NOMO-1 (cell line): Measurements from ENCODE around the gene ZNF366.

Experiments used
- DNase-seq, 2 experiments: peaks; one replicate each; lab custom pipeline; 2025; ENCODE audit not compliant: unreplicated experiment in 2 of 2; lab: John Stamatoyannopoulos, UW

Gene ZNF366

DNA sequence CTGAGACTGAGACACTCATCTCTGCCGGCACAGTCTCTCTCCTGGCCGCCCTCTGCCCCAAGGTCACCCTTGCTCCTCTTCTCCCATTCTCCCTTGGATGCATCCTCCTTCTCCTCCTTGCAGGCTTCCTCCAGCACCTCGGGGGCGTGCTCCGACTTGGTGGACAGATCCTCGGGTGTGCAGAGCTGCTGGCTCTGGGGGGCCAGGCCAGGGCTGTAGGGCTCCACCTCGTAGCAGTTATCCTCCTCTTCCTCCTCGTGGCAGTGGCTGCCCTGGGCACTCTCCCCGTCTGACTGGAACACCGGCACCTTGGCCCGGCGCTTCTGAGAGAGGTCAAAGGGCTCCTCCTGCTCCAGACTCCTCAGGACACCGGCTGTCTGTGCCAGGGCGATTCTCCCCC, 63.3 kb downstream of the ZNF366 start:
- DNase-seq = no peak

- no peak for DNase-seq
Observed at GRCh38 chr5:72441862-72442540, 65.2 kb downstream of the ZNF366 start.

GRCh38 chr5:72441094-72441723, 66.0 kb downstream of the ZNF366 start:
- DNase-seq = no peak

DNA sequence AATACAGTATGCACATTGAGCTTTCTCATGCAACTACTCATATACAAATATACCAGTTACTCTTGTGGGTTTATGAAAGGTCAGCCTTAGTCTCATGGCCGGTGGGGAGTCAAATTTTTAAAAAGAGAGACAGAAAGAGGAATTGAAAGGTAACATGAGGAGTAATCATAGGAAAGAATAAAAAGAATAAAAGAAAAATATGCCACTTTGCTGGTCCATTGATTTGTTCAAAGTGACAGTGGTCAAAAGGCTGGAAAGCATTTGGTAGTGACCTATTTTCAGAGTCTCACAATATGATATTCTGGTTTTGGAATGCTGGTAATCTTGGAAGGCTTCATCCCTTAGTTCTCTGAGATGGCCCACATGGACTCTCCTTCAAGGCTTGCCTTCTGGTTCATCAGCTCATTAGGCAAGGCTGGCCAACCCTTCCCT, 67.0 kb downstream of the ZNF366 start:
- no peak for DNase-seq

DNA sequence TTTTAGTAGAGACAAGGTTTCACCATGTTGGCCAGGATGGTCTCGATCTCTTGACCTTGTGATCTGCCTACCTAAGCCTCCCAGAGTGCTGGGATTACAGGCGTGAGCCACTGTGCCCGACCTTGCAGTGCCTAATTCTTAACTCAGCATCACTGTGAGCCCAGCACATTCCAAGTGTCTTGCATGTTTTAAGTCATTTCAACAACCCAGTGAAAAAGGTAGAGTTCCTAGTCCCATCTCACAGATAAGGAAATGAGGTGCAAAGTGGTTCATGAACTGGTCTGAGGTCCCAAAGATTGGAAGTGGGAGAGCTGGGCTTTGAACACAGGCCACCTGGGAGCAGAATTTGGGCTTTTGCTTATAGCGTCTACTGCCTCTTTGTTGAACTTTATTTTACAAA, 68.0 kb downstream of the ZNF366 start:
- DNase-seq = no peak

DNA sequence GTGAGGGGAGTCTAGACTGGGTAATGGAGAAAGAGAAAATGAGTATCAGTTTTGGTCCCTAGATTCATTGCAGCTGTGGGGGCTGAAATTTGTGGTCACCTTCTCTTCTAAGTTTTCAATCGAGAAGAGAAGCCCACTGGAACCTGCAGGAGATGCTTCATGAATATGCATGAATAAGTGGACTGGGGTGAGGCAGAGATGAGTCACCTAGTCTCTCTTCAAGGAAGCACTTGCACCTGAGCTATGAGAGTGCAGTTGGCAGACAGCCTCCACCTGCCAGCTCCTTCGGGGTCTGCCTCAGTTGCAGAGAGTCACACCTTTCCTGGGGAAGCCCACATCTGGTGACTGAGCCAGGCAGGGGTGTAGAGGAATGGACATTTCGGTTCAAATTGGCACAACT, 69.1 kb downstream of the ZNF366 start:
- no peak for DNase-seq

- DNase-seq = no peak
Observed at GRCh38 chr5:72436796-72437471, 70.3 kb downstream of the ZNF366 start.

GRCh38 chr5:72434781-72435437, 72.3 kb downstream of the ZNF366 start:
- no peak for DNase-seq

DNA sequence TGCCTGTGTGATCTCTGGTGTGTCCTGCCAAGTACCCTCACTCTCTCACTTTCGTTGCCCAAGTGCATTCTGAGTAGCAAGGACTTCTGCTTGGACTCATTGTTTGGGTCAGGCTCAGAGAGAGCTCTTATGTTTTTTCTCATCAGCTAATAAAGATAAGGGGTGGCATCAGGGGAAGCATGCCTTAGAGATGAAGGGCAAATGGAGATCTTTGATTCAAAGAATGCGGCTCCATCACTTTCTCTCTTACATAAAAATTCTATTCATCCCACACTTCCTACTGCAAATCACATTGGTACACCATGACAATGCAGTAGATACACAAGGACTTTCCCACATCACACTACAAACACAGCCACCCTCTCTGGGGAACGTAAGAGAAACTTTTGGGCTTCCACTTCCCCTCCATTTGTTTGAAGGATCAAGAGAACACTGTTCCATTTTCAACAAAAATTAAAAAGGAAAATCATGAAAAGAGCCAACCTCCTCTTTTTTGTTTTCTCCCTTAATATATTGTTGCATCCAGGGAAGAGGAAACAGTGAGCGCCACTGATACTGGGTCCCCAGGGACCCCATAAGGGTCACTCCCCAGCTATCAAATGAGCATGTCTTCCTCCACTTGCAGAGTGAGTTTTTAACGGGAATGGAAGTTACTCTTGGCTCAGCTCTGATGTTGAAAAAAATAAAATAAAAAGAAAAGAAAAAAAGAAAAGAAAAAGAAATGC, 73.0 kb downstream of the ZNF366 start:
- no peak for DNase-seq

DNA sequence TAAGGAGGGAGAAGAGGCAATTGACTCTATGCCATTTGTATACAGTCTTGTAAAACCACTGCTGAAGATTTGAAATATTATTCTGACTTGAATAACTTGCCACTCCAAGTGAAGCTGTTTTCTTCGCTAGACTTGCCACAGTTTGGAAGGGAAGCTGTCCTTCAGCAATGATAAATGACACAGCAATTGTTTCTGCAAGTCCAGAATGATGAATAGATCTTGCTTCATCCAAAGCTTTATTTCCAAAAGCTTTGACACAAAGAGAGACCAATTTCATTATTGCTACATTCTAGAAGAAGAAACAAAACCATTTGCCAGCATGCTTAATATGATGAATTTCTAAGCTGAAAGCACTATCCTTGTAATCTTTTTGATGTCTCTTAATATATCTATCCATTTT, 73.7 kb downstream of the ZNF366 start:
- peak; percentile 48 to 90 for DNase-seq

- no peak for DNase-seq
Observed at GRCh38 chr5:72428669-72429068, 78.5 kb downstream of the ZNF366 start.

DNA sequence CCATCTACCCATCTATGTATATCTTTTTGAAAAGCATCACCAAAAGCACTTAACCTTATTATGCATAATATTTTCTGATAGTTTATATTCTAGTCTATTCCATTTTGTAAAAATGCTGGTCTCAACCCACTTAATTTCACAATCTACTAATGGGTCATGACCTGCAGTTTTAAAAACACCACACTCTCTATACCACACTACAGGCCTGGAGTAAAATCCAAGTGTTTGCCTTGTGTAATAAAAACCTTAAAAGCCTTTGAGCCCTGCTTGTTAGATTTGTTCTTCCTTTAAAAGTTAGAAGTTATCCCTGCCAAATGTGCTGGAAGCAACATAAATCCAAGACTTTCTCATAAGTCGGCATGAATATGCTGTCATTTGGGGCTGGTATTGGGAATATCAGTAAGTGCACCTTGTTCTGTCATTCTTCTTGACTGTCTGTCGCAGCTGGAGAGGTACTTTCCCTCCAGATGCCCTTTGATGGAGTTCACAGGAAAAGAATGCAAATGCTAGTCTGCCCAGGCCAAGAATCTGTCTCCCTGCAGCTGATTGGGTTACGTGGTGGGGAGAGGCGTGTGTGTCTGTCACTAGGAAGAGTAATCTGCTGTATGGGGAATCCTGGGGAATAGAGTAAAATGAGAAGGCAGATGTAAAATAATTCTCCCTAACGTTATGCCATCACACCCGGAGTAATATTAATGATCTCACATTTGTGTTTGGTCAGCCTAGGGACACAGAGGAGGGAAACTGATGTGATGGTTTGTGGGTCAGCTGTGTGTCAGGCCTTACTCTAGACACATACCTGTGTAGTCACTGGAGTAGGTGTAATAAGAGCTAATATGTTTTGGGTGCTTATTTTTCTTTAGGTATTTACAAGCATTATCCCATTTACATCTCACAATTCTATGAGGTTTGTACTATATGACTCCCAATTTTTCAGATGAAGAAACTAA, 79.4 kb downstream of the ZNF366 start:
- no peak for DNase-seq

- no peak for DNase-seq
Observed at GRCh38 chr5:72427016-72427415, 80.2 kb downstream of the ZNF366 start.

- DNase-seq = no peak
Observed at GRCh38 chr5:72426019-72426418, 81.2 kb downstream of the ZNF366 start.

DNA sequence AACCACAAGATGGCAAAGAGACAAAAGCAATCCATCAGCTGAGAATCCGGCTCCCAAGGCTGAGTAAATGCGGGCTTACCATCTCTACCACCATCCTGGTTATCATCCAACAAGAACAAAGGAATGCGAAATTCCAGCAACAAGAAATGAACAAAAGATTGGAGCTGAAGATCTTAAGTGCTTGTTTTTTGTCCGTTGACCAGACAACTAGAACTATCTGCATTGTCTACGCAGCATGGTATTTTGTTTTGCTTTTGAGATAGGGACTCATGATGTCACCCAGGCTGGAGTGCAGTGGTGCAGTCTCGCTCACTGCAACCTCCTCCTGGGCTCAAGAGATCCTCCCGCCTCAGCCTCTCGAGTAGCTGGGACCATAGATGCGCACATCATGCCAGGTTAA, 88.9 kb downstream of the ZNF366 start:
- DNase-seq = no peak

DNA sequence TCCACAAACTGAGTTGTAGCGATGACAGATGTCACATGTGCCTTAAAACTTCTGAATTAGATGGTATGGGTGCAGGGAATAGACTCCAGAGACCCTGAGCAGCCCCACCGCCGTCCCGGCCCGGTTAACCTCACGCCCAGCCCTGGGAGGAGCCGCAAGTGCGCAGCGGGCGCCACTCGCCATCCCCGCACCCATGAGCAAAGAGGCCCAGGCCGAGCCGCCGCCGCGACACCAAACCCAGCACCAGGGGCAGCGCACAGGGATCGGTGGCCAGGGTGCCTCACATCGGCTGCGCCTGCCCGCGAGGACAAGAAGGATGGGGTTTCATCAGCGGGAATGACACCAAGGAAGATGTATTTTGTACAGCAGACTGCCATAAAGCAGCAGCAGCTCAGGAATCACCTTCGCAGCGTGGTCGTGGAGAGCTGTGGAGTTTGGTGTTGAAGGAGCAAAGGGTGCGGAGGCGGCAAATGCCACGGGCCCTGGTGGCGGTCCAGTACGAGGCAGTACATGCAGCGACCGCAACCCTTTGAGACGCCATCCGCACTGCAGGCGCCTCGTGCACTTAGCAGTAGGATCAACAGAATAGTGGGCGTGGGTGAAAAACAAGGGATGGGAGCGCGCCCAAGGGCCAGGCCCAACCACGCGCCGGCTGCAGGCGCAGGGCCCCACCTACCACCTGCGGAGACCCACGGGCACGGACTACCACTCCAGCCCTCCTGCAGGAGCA, 89.7 kb downstream of the ZNF366 start:
- DNase-seq = no peak

GRCh38 chr5:72415616-72416325, 91.4 kb downstream of the ZNF366 start:
- DNase-seq = no peak

DNA sequence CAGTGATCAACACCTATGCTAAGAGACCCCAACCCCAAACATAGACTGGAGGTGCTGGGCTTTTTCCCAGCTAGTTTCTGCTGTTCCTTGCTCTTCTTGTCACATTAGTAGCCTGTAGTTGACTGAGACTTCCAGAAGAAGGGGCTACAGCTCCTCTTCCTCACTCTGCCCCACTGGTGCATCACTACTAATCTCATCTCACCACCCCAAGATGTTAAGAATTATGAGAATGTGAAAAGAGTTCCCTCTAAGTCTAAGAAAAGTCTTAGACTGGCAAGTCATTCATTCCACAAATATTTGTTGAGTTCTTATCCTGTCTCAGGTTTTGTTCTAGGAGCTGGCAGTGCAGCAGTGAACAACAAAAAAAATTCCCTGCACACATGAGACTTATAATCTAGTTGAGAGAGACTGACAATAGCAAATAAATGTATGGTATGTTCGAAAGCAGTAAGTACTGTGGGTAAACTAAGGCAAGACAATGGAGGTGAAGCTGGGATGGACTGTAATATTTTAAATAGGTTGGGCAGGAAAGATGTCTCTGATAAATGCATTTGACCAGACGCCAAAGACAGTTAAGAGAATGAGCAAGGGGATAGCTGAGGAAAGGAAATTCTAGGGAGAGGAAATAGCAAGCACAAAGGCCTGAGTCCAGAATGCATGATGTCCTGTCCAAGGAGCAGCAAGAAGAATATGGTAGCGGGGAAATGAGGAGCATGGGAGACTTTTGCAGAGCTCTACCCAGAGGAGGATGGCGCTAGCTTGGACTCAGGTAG, 94.7 kb downstream of the ZNF366 start:
- no peak for DNase-seq
